GM12892 (cell line): Measurements from ENCODE around the gene PADI1.

Experiments
- POLR2A ChIP-seq: IDR thresholded peaks from 2 replicates; pipeline ENCODE4 v1.6.1; 2011; ENCODE audit warnings: low read depth, low read length, control low read depth
- POLR2AphosphoS5 ChIP-seq: IDR thresholded peaks from 2 replicates; pipeline ENCODE4 v1.6.1; 2011; ENCODE audit warnings: low read depth, low read length, control low read depth

- TF ChIP-seq POLR2AphosphoS5 (no peak), POLR2A (no peak)
Measured at GRCh38 chr1:17188889-17189631, 15.9 kb upstream of the PADI1 start.
